Sigmoid colon (tissue), 7 donors: ENCODE data around the gene E2F2. TPM values are rescaled to one million over a fixed set of nuclear protein-coding genes. Genes with fewer than 3 reads are reported as not detected.

Experiments
- DNase-seq: peaks from one replicate; pipeline ENCODE4 v3.0.0-alpha.2; 2019
- H3K27ac ChIP-seq, 4 donors: fragments of 200-600 bp; sonication (generic); one replicate each; pipeline ENCODE4 v1.5.1; 2016 to 2019; ENCODE audit warnings: mild to moderate bottlenecking in 1 of 4
- H3K27me3 ChIP-seq, 3 donors: fragments of 200-600 bp; sonication (generic); one replicate each; pipeline ENCODE4 v1.5.1; 2019; ENCODE audit warnings: mild to moderate bottlenecking in 1 of 3
- H3K36me3 ChIP-seq, 4 donors: fragments of 200-600 bp; sonication (generic); one replicate each; pipeline ENCODE4 v1.5.1; 2016 to 2019
- H3K4me1 ChIP-seq, 4 donors: fragments of 200-600 bp; sonication (generic); one replicate each; pipeline ENCODE4 v1.5.1; 2017 to 2019
- H3K4me3 ChIP-seq, 4 donors: fragments of 200-600 bp; sonication (generic); one replicate each; pipeline ENCODE4 v1.5.1; 2017 to 2019; ENCODE audit warnings: mild to moderate bottlenecking in 2 of 4, moderate library complexity in 1 of 4
- H3K9me3 ChIP-seq, 4 donors: fragments of 200-600 bp in 3 of 4; sonication (generic) in 3 of 4; one replicate each; pipeline versions ENCODE4 v1.5.1 to v1.6.1; 2013 to 2019
- EP300 ChIP-seq, 4 donors: sonication (generic); formaldehyde crosslinking; IDR thresholded peaks; one replicate each; pipeline ENCODE4 v1.6.1; 2017; ENCODE audit warnings: antibody characterized with exemption in 4 of 4
- POLR2A ChIP-seq, 2 donors: fragments of 450-650 bp; IDR thresholded peaks; one replicate each; pipeline ENCODE4 v1.6.1; 2016; ENCODE audit warnings: antibody characterized with exemption in 2 of 2, mild to moderate bottlenecking in 2 of 2, moderate library complexity in 2 of 2
- POLR2AphosphoS5 ChIP-seq, 4 donors: sonication (generic); formaldehyde crosslinking; IDR thresholded peaks; one replicate each; pipeline ENCODE4 v1.6.1; 2017; ENCODE audit warnings: antibody characterized with exemption in 4 of 4
- WGBS, 2 donors: extraction: QIAGEN DNeasy Blood & Tissue Kit; methylation state at CpG; one replicate each; pipeline ENCODE4 v1.1.7; 2013; 5-methylcytosine and 5-hydroxymethylcytosine counted together
- intact Hi-C: fragments of 100-400 bp; cut with DNase I; formaldehyde crosslinking; loops from one replicate; pipeline ENCODE4 v1.15.1; 2023
- polyA plus RNA-seq, 3 donors: library from polyadenylated mRNA; stranded (reverse); fragments of 200-250 nt; gene quantifications; one replicate each; pipeline ENCODE4 v1.2.3, GENCODE V29; 2013
- total RNA-seq, 4 donors: library from RNA; depleted of rRNA; stranded (reverse); fragments of >200 nt; gene quantifications; one replicate each; pipeline ENCODE4 v1.1.0, GENCODE V29; 2016
- TF ChIP-seq, protein P1 (sequence below), 4 experiments: fragments of 450-650 bp in 3 of 4; fragments of 200-600 bp in 1 of 4; IDR thresholded peaks; one replicate each; pipeline ENCODE4 v1.5.1; 2016 to 2019; ENCODE audit warnings: antibody characterized with exemption in 4 of 4, mild to moderate bottlenecking in 3 of 4, moderate library complexity in 2 of 4
- donor health status: healthy with polysubstance abuse.
- donor health status: Bipolar disorder and iron deficiency.
- donor health status: healthy.

E2F2 gene, protein sequence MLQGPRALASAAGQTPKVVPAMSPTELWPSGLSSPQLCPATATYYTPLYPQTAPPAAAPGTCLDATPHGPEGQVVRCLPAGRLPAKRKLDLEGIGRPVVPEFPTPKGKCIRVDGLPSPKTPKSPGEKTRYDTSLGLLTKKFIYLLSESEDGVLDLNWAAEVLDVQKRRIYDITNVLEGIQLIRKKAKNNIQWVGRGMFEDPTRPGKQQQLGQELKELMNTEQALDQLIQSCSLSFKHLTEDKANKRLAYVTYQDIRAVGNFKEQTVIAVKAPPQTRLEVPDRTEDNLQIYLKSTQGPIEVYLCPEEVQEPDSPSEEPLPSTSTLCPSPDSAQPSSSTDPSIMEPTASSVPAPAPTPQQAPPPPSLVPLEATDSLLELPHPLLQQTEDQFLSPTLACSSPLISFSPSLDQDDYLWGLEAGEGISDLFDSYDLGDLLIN
- total RNA-seq (under 1 TPM in 2 of 4 donors, not detected in 2; 0.14 to 0.28 TPM), polyA plus RNA-seq (10 to 100 TPM in 1 of 3 donors, 1 to 10 TPM in 2; 2.4 to 10.6 (median 6.0) TPM)

DNA sequence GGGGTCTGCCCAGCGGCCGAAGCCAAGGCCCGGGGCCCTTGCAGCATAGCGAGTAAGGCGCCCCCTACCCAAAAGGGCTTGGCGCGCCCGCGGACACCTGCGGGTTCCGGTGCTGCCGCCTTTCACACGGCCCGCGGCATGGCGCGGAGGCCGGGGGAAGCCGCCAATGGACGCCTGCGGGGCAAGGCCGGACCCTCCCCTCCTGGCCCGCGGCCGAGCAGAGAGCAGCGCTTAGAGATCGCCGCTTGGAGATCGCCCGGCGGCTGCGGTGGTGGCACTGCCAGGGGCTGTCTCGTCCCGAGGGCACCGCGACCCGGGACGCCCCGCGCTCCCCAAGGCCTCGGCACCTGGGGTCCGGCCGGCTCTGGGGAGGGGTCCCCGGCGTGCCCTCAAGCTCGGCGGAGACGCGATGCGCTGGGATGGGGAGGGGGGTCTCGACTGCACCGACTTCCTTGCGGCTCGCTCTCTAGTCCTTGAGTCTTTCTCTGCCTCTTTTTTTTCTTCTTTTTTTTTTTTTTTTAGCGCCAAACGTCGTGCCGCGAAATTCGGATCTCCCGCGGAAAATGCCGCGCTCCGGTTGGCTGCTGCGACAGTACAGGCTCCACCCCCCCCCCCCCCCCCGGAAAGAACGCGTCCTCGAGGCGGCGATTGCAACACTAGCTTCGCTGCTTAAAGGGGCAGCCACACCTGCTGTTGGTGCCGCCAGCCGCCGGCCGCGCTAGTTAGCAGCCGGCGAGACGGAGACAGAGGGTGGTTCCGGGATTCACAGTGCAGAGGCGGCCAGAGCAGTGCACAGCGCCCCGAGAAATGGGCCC, at the start of gene E2F2:
TSS of gene E2F2 (minus strand) at position 487 of the 815 bp plus-strand sequence. CDS start at position 47, 440 bp downstream.
- TF ChIP-seq POLR2AphosphoS5 (IDR thresholded peaks at IDR 0.05): peak in 1 of 4 donors; percentile 54
- no peak for TF ChIP-seq EP300 (IDR thresholded peaks at IDR 0.05)
- Histone ChIP-seq H3K36me3 (no peaks in the 10 kb centered on the region), H3K27ac (peak within 1 kb of the TSS; percentile 61 to 65 (median 62)), H3K27me3 (peaks cover 7 to 38% (median 17%) of the 10 kb centered on the region in 3 donors), H3K4me1 (peaks cover 0 to 23% (median 19%) of the 10 kb centered on the region in 4 donors), H3K9me3 (no peaks in the 10 kb centered on the region), H3K4me3 (peak within 1 kb of the TSS; percentile 22 to 58 (median 52))
- peak; percentile 95 for DNase-seq
- intact Hi-C loops: loop anchor here (5.0 kb wide), 1 partner anchor 49 kb away; the partner anchor contains the start of gene ASAP3
- 0% methylated on average over 85 of the region's 85 CpGs for whole genome bisulfite sequencing, 2 donors

- H3K9me3 ChIP-seq: no peaks in the 10 kb centered on the region
- 86% methylated on average over 6 of the region's 6 CpGs for WGBS, 2 donors
- H3K27me3 ChIP-seq: no peaks in the 10 kb centered on the region
- intact Hi-C loops: no loop called here
- peak overlapping the region; percentile 78 to 85 (median 84) for H3K27ac ChIP-seq
- TF ChIP-seq, protein P1, sequence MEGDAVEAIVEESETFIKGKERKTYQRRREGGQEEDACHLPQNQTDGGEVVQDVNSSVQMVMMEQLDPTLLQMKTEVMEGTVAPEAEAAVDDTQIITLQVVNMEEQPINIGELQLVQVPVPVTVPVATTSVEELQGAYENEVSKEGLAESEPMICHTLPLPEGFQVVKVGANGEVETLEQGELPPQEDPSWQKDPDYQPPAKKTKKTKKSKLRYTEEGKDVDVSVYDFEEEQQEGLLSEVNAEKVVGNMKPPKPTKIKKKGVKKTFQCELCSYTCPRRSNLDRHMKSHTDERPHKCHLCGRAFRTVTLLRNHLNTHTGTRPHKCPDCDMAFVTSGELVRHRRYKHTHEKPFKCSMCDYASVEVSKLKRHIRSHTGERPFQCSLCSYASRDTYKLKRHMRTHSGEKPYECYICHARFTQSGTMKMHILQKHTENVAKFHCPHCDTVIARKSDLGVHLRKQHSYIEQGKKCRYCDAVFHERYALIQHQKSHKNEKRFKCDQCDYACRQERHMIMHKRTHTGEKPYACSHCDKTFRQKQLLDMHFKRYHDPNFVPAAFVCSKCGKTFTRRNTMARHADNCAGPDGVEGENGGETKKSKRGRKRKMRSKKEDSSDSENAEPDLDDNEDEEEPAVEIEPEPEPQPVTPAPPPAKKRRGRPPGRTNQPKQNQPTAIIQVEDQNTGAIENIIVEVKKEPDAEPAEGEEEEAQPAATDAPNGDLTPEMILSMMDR (IDR thresholded peaks at IDR 0.05): no peak
- TF ChIP-seq POLR2A (IDR thresholded peaks at IDR 0.05): no peak
- TF ChIP-seq POLR2AphosphoS5 (IDR thresholded peaks at IDR 0.05): no peak
- TF ChIP-seq EP300 (IDR thresholded peaks at IDR 0.05): no peak
- DNase-seq: no peak
- no peak overlapping the region for H3K4me3 ChIP-seq
- peaks cover 3 to 36% (median 33%) of the 10 kb centered on the region in 4 donors for H3K4me1 ChIP-seq
- no peaks in the 10 kb centered on the region for H3K36me3 ChIP-seq
Observed at GRCh38 chr1:23578997-23579363, 47.9 kb upstream of the E2F2 start.

DNA sequence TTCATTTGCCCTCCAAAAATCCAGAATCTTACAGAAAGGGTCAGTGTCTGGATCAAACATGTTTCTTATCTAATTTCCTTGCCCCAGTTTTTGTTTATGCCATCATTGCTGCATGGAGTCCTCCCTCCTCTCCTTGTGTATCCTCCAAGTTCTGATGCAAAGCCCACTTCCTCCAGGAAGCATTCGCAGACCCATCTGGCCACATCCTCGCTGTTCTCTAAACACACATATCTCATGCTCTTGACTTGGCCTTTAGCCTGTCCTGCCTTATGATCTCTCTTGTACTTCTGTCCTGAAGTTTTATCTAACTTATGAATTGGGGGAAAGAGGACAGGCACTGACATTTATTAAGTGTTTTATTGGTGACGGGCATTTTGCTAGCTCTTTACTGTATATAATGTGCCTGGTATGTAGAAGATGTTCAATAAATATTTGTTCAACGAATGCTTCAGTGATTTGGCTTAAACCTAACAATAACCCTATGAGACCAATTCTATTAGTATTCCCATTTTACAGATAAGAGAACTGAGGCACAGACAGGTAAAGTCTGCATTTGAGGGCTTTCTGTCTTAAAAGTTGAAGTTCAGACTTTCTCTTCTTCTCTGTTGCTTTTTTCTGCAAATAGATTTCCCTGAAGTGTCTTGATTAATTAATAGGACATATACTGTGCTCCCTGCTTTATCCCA, 47.4 kb upstream of the E2F2 start:
- Histone ChIP-seq H3K4me1 (peaks cover 3 to 36% (median 33%) of the 10 kb centered on the region in 4 donors), H3K9me3 (no peaks in the 10 kb centered on the region), H3K36me3 (no peaks in the 10 kb centered on the region), H3K27ac (peak overlapping the region; percentile 78 to 85 (median 84)), H3K4me3 (no peak overlapping the region), H3K27me3 (no peaks in the 10 kb centered on the region)
- TF ChIP-seq EP300 (IDR thresholded peaks at IDR 0.05): no peak
- TF ChIP-seq POLR2A (IDR thresholded peaks at IDR 0.05): no peak
- TF ChIP-seq POLR2AphosphoS5 (IDR thresholded peaks at IDR 0.05): peak in 1 of 4 donors; percentile 16
- TF ChIP-seq, protein P1 (IDR thresholded peaks at IDR 0.05): no peak
- no peak for DNase-seq
- intact Hi-C loops: no loop called here
- WGBS, 2 donors: 61 to 81% methylated on average over 4 of the region's 4 CpGs

DNA sequence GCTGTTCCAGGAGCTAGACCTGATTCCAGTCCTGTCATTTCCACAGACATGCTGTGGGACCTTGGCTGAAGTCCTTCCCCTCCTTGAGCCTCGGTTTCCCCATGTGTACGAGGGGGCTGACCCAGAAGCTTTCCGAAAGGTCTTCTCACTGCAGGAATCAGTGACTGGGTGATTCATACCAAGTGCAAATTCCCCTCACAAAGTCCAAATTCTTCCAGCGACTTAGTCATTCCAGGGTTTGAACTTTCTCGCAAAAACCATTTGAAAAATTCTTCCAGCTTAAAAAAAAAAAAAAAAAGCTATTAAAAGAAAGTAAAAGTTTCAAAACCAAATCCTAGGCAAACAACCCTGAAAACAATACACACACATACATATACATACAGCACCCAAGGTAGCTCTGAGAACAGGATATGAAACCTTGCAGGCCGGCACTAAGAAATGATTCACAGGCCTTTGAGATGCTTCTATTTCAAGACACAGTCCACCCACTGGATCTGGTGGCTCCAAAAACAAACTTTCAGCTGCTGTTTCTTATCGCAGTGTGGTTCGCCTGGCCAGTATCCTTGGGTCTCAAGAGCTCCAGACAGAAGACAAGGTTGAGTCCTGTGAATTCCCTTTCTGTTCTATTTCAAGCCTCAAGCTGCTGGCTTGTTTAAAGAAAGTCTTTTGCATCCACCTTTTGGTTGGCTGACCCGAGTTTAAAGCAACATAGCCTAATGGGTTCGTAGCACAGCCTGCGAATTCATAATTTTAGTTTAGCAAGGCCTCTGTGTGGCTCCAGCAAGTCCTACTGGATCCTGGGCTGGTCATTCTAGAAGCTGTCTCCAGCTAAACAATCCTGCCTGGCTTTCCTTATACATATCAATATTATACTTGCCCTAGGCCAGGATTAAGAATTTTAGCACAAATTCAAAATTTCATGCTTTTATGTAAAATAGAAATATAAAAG, 46.3 kb upstream of the E2F2 start:
- DNase-seq: peak; percentile 76
- TF ChIP-seq POLR2AphosphoS5 (IDR thresholded peaks at IDR 0.05) (peak; percentile 45 to 81 (median 78)), EP300 (IDR thresholded peaks at IDR 0.05) (peak in 2 of 4 donors; percentile 15 to 25), POLR2A (IDR thresholded peaks at IDR 0.05) (no peak)
- intact Hi-C loops: no loop called here
- no peaks in the 10 kb centered on the region for H3K27me3 ChIP-seq
- peaks cover 3 to 36% (median 33%) of the 10 kb centered on the region in 4 donors for H3K4me1 ChIP-seq
- H3K27ac ChIP-seq: peak overlapping the region; percentile 78 to 85 (median 84)
- WGBS, 2 donors: 39 to 70% methylated on average over 11 of the region's 11 CpGs
- H3K36me3 ChIP-seq: no peaks in the 10 kb centered on the region
- no peaks in the 10 kb centered on the region for H3K9me3 ChIP-seq
- peak overlapping the region in 2 of 4 donors; percentile 7 to 8 for H3K4me3 ChIP-seq
